Choroid plexus epithelial cell (primary cell): ENCODE data around the gene EYS.

ENCODE experiments used
- DNase-seq: peaks from one replicate; pipeline ENCODE4 v3.0.0-alpha.2; 2010; ENCODE audit warnings: low read depth
- H3K4me3 ChIP-seq: 2 replicates; pipeline ENCODE4 v1.5.1; 2011; ENCODE audit warnings: low read depth, mild to moderate bottlenecking, control low read depth, low read length, moderate library complexity
- CTCF ChIP-seq: conservative IDR thresholded peaks from 2 replicates; pipeline ENCODE4 v1.5.1; 2011; ENCODE audit warnings: low read depth, mild to moderate bottlenecking, control low read depth, inconsistent platforms, low read length, moderate library complexity

EYS gene

GRCh38 chr6:64010666-64011065 lies 1696.4 kb downstream of the EYS start:
- no peak for DNase-seq
- no peak overlapping the region for H3K4me3 ChIP-seq
- TF ChIP-seq CTCF: no peak

GRCh38 chr6:64010010-64010409 lies 1697.0 kb downstream of the EYS start:
- no peak for TF ChIP-seq CTCF

GRCh38 chr6:64006246-64006645 lies 1700.8 kb downstream of the EYS start:
- no peak for TF ChIP-seq CTCF
- no peak for DNase-seq
- H3K4me3 ChIP-seq: no peak overlapping the region

More at GRCh38 chr6:64010010-64010409, 1697.0 kb downstream of the EYS start:
- no peak for DNase-seq
- H3K4me3 ChIP-seq: no peak overlapping the region

GRCh38 chr6:64000818-64001491 lies 1706.1 kb downstream of the EYS start:
- TF ChIP-seq CTCF: no peak
- no peak for DNase-seq
- no peak overlapping the region for H3K4me3 ChIP-seq

GRCh38 chr6:63999613-64000012 lies 1707.4 kb downstream of the EYS start:
- no peak for DNase-seq
- no peak for TF ChIP-seq CTCF

GRCh38 chr6:63998991-63999390 lies 1708.0 kb downstream of the EYS start:
- no peak overlapping the region for H3K4me3 ChIP-seq
- DNase-seq: no peak
- no peak for TF ChIP-seq CTCF

More at GRCh38 chr6:63999613-64000012, 1707.4 kb downstream of the EYS start:
- H3K4me3 ChIP-seq: no peak overlapping the region

GRCh38 chr6:63997734-63998133 lies 1709.3 kb downstream of the EYS start:
- no peak overlapping the region for H3K4me3 ChIP-seq
- no peak for TF ChIP-seq CTCF
- DNase-seq: no peak
